OCI-LY1 (cell line): ENCODE measurements around the gene CLNS1A.

Experiments
- H2AFZ ChIP-seq: fragments of 200-600 bp; sonication (generic), shearing (Covaris generic); 2 replicates; pipeline ENCODE4 v1.6.0; 2014; ENCODE audit warnings: antibody characterized with exemption, mild to moderate bottlenecking, low read length
- H3F3A ChIP-seq: fragments of 200-600 bp; sonication (generic), shearing (Covaris generic); 2 replicates; pipeline ENCODE4 v1.6.0; 2014; ENCODE audit warnings: mild to moderate bottlenecking, antibody characterized with exemption, low read length, moderate library complexity; ENCODE audit not compliant: insufficient read depth
- H3K27ac ChIP-seq: fragments of 200-600 bp; sonication (generic); 2 replicates; pipeline ENCODE4 v1.5.1; 2014; ENCODE audit warnings: low read length, mixed run types, mild to moderate bottlenecking, low read depth; ENCODE audit not compliant: poor library complexity, severe bottlenecking
- H3K27me3 ChIP-seq: fragments of 200-600 bp; sonication (generic); 2 replicates; pipeline ENCODE4 v1.6.0; 2014; ENCODE audit warnings: antibody characterized with exemption, mild to moderate bottlenecking, low read length, moderate library complexity; ENCODE audit not compliant: insufficient read depth
- H3K36me3 ChIP-seq: fragments of 200-600 bp; sonication (generic); 2 replicates; pipeline ENCODE4 v1.6.1; 2014; ENCODE audit warnings: mild to moderate bottlenecking, antibody characterized with exemption, low read length, moderate library complexity, mixed read lengths; ENCODE audit not compliant: insufficient read depth
- H3K4me1 ChIP-seq: fragments of 200-600 bp; sonication (generic); 2 replicates; pipeline ENCODE4 v1.5.1; 2014; ENCODE audit warnings: mild to moderate bottlenecking, low read length, moderate library complexity; ENCODE audit not compliant: insufficient read depth, severe bottlenecking
- H3K4me2 ChIP-seq: fragments of 200-600 bp; sonication (generic), shearing (Covaris generic); 2 replicates; pipeline ENCODE4 v1.6.1; 2014; ENCODE audit warnings: low read length
- H3K4me3 ChIP-seq: fragments of 200-600 bp; sonication (generic); 2 replicates; pipeline ENCODE4 v1.5.1; 2014; ENCODE audit warnings: low read length, low read depth, mild to moderate bottlenecking, mixed read lengths; ENCODE audit not compliant: poor library complexity, severe bottlenecking
- H3K79me2 ChIP-seq: fragments of 200-600 bp; shearing (Covaris generic); 2 replicates; pipeline ENCODE4 v1.6.1; 2016; ENCODE audit warnings: mixed run types, low read length, mixed read lengths; ENCODE audit not compliant: insufficient read depth
- H3K9ac ChIP-seq: fragments of 200-600 bp; sonication (generic), shearing (Covaris generic); 2 replicates; pipeline ENCODE4 v1.6.1; 2014; ENCODE audit warnings: mild to moderate bottlenecking, low read length, mixed read lengths
- H3K9me2 ChIP-seq: fragments of 200-600 bp; sonication (generic), shearing (Covaris generic); 2 replicates; pipeline ENCODE4 v1.6.1; 2014; ENCODE audit warnings: low read depth, mild to moderate bottlenecking, low read length, mixed read lengths
- H3K9me3 ChIP-seq: fragments of 200-600 bp; shearing (Covaris generic); 2 replicates; pipeline ENCODE4 v1.6.1; 2014; ENCODE audit warnings: low read length, mixed read lengths
- H4K20me1 ChIP-seq: fragments of 200-600 bp; sonication (generic), shearing (Covaris generic); 2 replicates; pipeline ENCODE4 v1.6.0; 2016; ENCODE audit warnings: mild to moderate bottlenecking, low read length; ENCODE audit not compliant: insufficient read depth
- CTCF ChIP-seq: fragments of 200-600 bp; sonication (generic), shearing (Covaris generic); IDR thresholded peaks from 2 replicates; pipeline ENCODE4 v1.5.1; 2017; ENCODE audit warnings: mild to moderate bottlenecking, antibody characterized with exemption, low read length, moderate library complexity, mixed read lengths
- EZH2 ChIP-seq: fragments of 200-600 bp; sonication (generic), shearing (Covaris generic); IDR thresholded peaks from 2 replicates; pipeline ENCODE4 v1.8.0; 2017; ENCODE audit warnings: borderline replicate concordance, mixed run types, mild to moderate bottlenecking, antibody characterized with exemption, low read length, moderate library complexity, mixed read lengths

Gene CLNS1A

GRCh38 chr11:77592727-77593126 is 44.9 kb downstream of the CLNS1A start:
- Histone ChIP-seq H3K9ac (no peak overlapping the region), H3K79me2 (no peaks in the 10 kb centered on the region), H3K9me2 (no peaks in the 10 kb centered on the region), H3K27me3 (no peaks in the 10 kb centered on the region), H3K27ac (no peak overlapping the region), H3K4me2 (no peak overlapping the region), H3K4me3 (no peak overlapping the region), H3K9me3 (no peaks in the 10 kb centered on the region), H3K36me3 (no peaks in the 10 kb centered on the region), H3K4me1 (peaks cover 16% of the 10 kb centered on the region), H4K20me1 (no peaks in the 10 kb centered on the region), H2AFZ (no peak overlapping the region), H3F3A (peaks cover 3% of the 10 kb centered on the region; the same call in 1 of the 2 replicates)
- no peak for TF ChIP-seq EZH2
- TF ChIP-seq CTCF: no peak

- Histone ChIP-seq H3K9ac (peak overlapping the region; percentile 62), H3K27me3 (no peaks in the 10 kb centered on the region), H3K36me3 (no peaks in the 10 kb centered on the region), H3K4me1 (peaks cover 16% of the 10 kb centered on the region), H3K9me2 (no peaks in the 10 kb centered on the region), H3F3A (peaks cover 3% of the 10 kb centered on the region; the same call in 1 of the 2 replicates), H3K79me2 (no peaks in the 10 kb centered on the region), H3K9me3 (no peaks in the 10 kb centered on the region), H4K20me1 (no peaks in the 10 kb centered on the region), H3K27ac (no peak overlapping the region), H2AFZ (no peak overlapping the region), H3K4me2 (peak overlapping the region; percentile 82), H3K4me3 (peak overlapping the region; percentile 66)
- no peak for TF ChIP-seq EZH2
- TF ChIP-seq CTCF: 0 out of 2 replicates have a peak, but pooled peaks have one; percentile 8
These were observed 47.3 kb downstream of the CLNS1A start for GRCh38 chr11:77590194-77590782.

- TF ChIP-seq EZH2: no peak
- TF ChIP-seq CTCF: no peak
- peak within 1 kb of the TSS; percentile 82 for H3K4me2 ChIP-seq
- no peaks in the 10 kb centered on the region for H3K79me2 ChIP-seq
- peak within 1 kb of the TSS; percentile 44 for H2AFZ ChIP-seq
- H3K27me3 ChIP-seq: no peaks in the 10 kb centered on the region
- H3K9ac ChIP-seq: peak within 1 kb of the TSS; percentile 62
- no peaks in the 10 kb centered on the region for H3K9me2 ChIP-seq
- peaks cover 16% of the 10 kb centered on the region for H3K4me1 ChIP-seq
- peaks cover 3% of the 10 kb centered on the region; the same call in 1 of the 2 replicates for H3F3A ChIP-seq
- H3K9me3 ChIP-seq: no peaks in the 10 kb centered on the region
- H3K36me3 ChIP-seq: no peaks in the 10 kb centered on the region
- no peaks in the 10 kb centered on the region for H4K20me1 ChIP-seq
- no peak within 1 kb of the TSS for H3K27ac ChIP-seq
- H3K4me3 ChIP-seq: peak within 1 kb of the TSS; percentile 66
These were observed 47.9 kb downstream of the CLNS1A start, which contains the start of gene AQP11 for GRCh38 chr11:77589521-77590193. AQP11 (plus strand) TSS chr11:77589953; CDS start chr11:77589993, 40 bp downstream.
